ENCODE data around the gene CASP3.
A peak's percentile ranks its signal among the peaks of the same experiment; 100 is the strongest.
"Not testable (repeated sequence)": the region's sequence is repeated elsewhere in the genome, so short reads cannot be mapped to it uniquely, and the experiment has no call there.

Gene CASP3

GRCh38 chr4:184657820-184658219, 8.6 kb upstream of the CASP3 start:
- H3K9me3 ChIP-seq (ENCODE audit: control insufficient read depth, insufficient read depth, low read length); H3K4me1 ChIP-seq (ENCODE audit: control insufficient read depth, insufficient read depth, low read length); H3K9ac ChIP-seq (ENCODE audit: low read depth, low read length); H3K27me3 ChIP-seq (ENCODE audit: control insufficient read depth, insufficient read depth, low read length); H3K4me3 ChIP-seq (ENCODE audit: low read depth, low read length); H3K36me3 ChIP-seq (ENCODE audit: control insufficient read depth, insufficient read depth, low read length): not testable (repeated sequence)

GRCh38 chr4:184657144-184657543, 7.9 kb upstream of the CASP3 start:
- Histone ChIP-seq H3K9ac (ENCODE audit: low read depth, low read length) (no peak overlapping the region), H3K27me3 (ENCODE audit: control insufficient read depth, insufficient read depth, low read length) (no peaks in the 10 kb centered on the region), H3K4me1 (ENCODE audit: control insufficient read depth, insufficient read depth, low read length) (peaks cover under 1% of the 10 kb centered on the region), H3K9me3 (ENCODE audit: control insufficient read depth, insufficient read depth, low read length) (no peaks in the 10 kb centered on the region), H3K4me3 (ENCODE audit: low read depth, low read length) (no peak overlapping the region), H3K36me3 (ENCODE audit: control insufficient read depth, insufficient read depth, low read length) (no peaks in the 10 kb centered on the region)

- H3K4me1 ChIP-seq (ENCODE audit: control insufficient read depth, insufficient read depth, low read length): peaks cover 3% of the 10 kb centered on the region
These were observed 6.9 kb upstream of the CASP3 start for GRCh38 chr4:184655889-184656869.

GRCh38 chr4:184653650-184654049, 4.4 kb upstream of the CASP3 start:
- Histone ChIP-seq H3K36me3 (ENCODE audit: control insufficient read depth, insufficient read depth, low read length) (no peaks in the 10 kb centered on the region), H3K9ac (ENCODE audit: low read depth, low read length) (no peak overlapping the region), H3K9me3 (ENCODE audit: control insufficient read depth, insufficient read depth, low read length) (no peaks in the 10 kb centered on the region), H3K4me3 (ENCODE audit: low read depth, low read length) (no peak overlapping the region), H3K4me1 (ENCODE audit: control insufficient read depth, insufficient read depth, low read length) (peaks cover 3% of the 10 kb centered on the region), H3K27me3 (ENCODE audit: control insufficient read depth, insufficient read depth, low read length) (no peaks in the 10 kb centered on the region)

More at GRCh38 chr4:184655889-184656869, 6.9 kb upstream of the CASP3 start:
- Histone ChIP-seq H3K9me3 (ENCODE audit: control insufficient read depth, insufficient read depth, low read length) (no peaks in the 10 kb centered on the region), H3K4me3 (ENCODE audit: low read depth, low read length) (no peak overlapping the region), H3K36me3 (ENCODE audit: control insufficient read depth, insufficient read depth, low read length) (no peaks in the 10 kb centered on the region), H3K9ac (ENCODE audit: low read depth, low read length) (no peak overlapping the region), H3K27me3 (ENCODE audit: control insufficient read depth, insufficient read depth, low read length) (no peaks in the 10 kb centered on the region)

- not testable (repeated sequence) for H3K9ac ChIP-seq (ENCODE audit: low read depth, low read length); H3K4me1 ChIP-seq (ENCODE audit: control insufficient read depth, insufficient read depth, low read length); H3K27me3 ChIP-seq (ENCODE audit: control insufficient read depth, insufficient read depth, low read length); H3K4me3 ChIP-seq (ENCODE audit: low read depth, low read length); H3K9me3 ChIP-seq (ENCODE audit: control insufficient read depth, insufficient read depth, low read length); H3K36me3 ChIP-seq (ENCODE audit: control insufficient read depth, insufficient read depth, low read length)
These were observed 3.4 kb upstream of the CASP3 start for GRCh38 chr4:184652681-184653080.

GRCh38 chr4:184651899-184652298, 2.7 kb upstream of the CASP3 start:
- no peaks in the 10 kb centered on the region for H3K27me3 ChIP-seq (ENCODE audit: control insufficient read depth, insufficient read depth, low read length)
- H3K4me3 ChIP-seq (ENCODE audit: low read depth, low read length): no peak overlapping the region
- no peaks in the 10 kb centered on the region for H3K9me3 ChIP-seq (ENCODE audit: control insufficient read depth, insufficient read depth, low read length)
- no peaks in the 10 kb centered on the region for H3K36me3 ChIP-seq (ENCODE audit: control insufficient read depth, insufficient read depth, low read length)
- peak overlapping the region; percentile 8 for H3K9ac ChIP-seq (ENCODE audit: low read depth, low read length)
- peaks cover 8% of the 10 kb centered on the region for H3K4me1 ChIP-seq (ENCODE audit: control insufficient read depth, insufficient read depth, low read length)

- Histone ChIP-seq H3K36me3 (ENCODE audit: control insufficient read depth, insufficient read depth, low read length) (no peaks in the 10 kb centered on the region), H3K27me3 (ENCODE audit: control insufficient read depth, insufficient read depth, low read length) (no peaks in the 10 kb centered on the region), H3K4me3 (ENCODE audit: low read depth, low read length) (peak overlapping the region; percentile 86), H3K9ac (ENCODE audit: low read depth, low read length) (peak overlapping the region; percentile 87), H3K9me3 (ENCODE audit: control insufficient read depth, insufficient read depth, low read length) (no peaks in the 10 kb centered on the region), H3K4me1 (ENCODE audit: control insufficient read depth, insufficient read depth, low read length) (peaks cover 8% of the 10 kb centered on the region)
These were observed 966 bp upstream of the CASP3 start for GRCh38 chr4:184649971-184650855.

GRCh38 chr4:184648313-184649025, 778 bp downstream of the CASP3 start:
- H3K9ac ChIP-seq (ENCODE audit: low read depth, low read length): peak overlapping the region; percentile 68
- H3K4me1 ChIP-seq (ENCODE audit: control insufficient read depth, insufficient read depth, low read length): peaks cover 15% of the 10 kb centered on the region
- H3K4me3 ChIP-seq (ENCODE audit: low read depth, low read length): peak overlapping the region; percentile 83
- H3K27me3 ChIP-seq (ENCODE audit: control insufficient read depth, insufficient read depth, low read length): no peaks in the 10 kb centered on the region
- H3K9me3 ChIP-seq (ENCODE audit: control insufficient read depth, insufficient read depth, low read length): no peaks in the 10 kb centered on the region
- no peaks in the 10 kb centered on the region for H3K36me3 ChIP-seq (ENCODE audit: control insufficient read depth, insufficient read depth, low read length)

GRCh38 chr4:184648054-184648312, 1.3 kb downstream of the CASP3 start:
- Histone ChIP-seq H3K9ac (ENCODE audit: low read depth, low read length) (no peak overlapping the region), H3K27me3 (ENCODE audit: control insufficient read depth, insufficient read depth, low read length) (no peaks in the 10 kb centered on the region), H3K4me3 (ENCODE audit: low read depth, low read length) (peak overlapping the region; percentile 83), H3K36me3 (ENCODE audit: control insufficient read depth, insufficient read depth, low read length) (no peaks in the 10 kb centered on the region), H3K4me1 (ENCODE audit: control insufficient read depth, insufficient read depth, low read length) (peaks cover 15% of the 10 kb centered on the region), H3K9me3 (ENCODE audit: control insufficient read depth, insufficient read depth, low read length) (no peaks in the 10 kb centered on the region)

- Histone ChIP-seq H3K9ac (ENCODE audit: low read depth, low read length) (no peak overlapping the region), H3K4me1 (ENCODE audit: control insufficient read depth, insufficient read depth, low read length) (peaks cover 19% of the 10 kb centered on the region), H3K4me3 (ENCODE audit: low read depth, low read length) (peak overlapping the region; percentile 83), H3K9me3 (ENCODE audit: control insufficient read depth, insufficient read depth, low read length) (no peaks in the 10 kb centered on the region), H3K27me3 (ENCODE audit: control insufficient read depth, insufficient read depth, low read length) (no peaks in the 10 kb centered on the region), H3K36me3 (ENCODE audit: control insufficient read depth, insufficient read depth, low read length) (no peaks in the 10 kb centered on the region)
These were observed 1.8 kb downstream of the CASP3 start for GRCh38 chr4:184647266-184648053.
